Measurements from ENCODE around the gene PDE11A.

GRCh38 chr2:177929662-177930522 is 142.7 kb downstream of the PDE11A start:
- TF ChIP-seq CTCF (IDR thresholded peaks at IDR 0.05; ENCODE audit: low read depth, low read length): no peak
- TF ChIP-seq EZH2phosphoT487 (IDR thresholded peaks at IDR 0.05; ENCODE audit: low read depth): no peak
